HG02588 (cell line): ENCODE measurements around the gene MYOZ2.
"Not testable (repeated sequence)": the region's sequence is repeated elsewhere in the genome, so short reads cannot be mapped to it uniquely, and the experiment has no call there.

Experiments used
- ATAC-seq: cut with Tn5 transposase; IDR thresholded peaks from one replicate; pipeline ENCODE4 v1.9.1; 2021; ENCODE audit warnings: mild to moderate bottlenecking, moderate library complexity; ENCODE audit not compliant: unreplicated experiment

MYOZ2 gene

GRCh38 chr4:119125931-119126330 is 9.7 kb upstream of the MYOZ2 start:
- ATAC-seq = no peak

DNA sequence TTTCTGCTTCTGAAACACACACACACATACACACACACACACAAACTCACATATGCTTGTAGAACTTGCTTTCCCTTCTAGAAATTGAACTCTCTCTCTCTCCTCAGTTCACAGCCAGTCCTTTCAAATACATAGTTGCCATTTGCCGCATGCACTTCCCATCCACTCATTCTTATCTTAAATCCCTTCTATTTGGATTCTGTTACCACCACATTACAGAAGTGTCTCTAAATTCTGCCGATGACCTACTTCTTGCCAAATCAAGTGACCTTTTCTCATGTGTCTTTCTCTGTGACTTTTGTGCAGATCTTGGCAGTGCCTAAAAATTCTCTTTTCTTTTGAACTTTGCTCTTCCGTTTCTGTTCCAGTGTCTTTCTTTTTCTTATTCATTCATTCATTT is 7.5 kb upstream of the MYOZ2 start:
- ATAC-seq = no peak

- no peak for ATAC-seq
These were observed 5.1 kb upstream of the MYOZ2 start for GRCh38 chr4:119130365-119131065.

DNA sequence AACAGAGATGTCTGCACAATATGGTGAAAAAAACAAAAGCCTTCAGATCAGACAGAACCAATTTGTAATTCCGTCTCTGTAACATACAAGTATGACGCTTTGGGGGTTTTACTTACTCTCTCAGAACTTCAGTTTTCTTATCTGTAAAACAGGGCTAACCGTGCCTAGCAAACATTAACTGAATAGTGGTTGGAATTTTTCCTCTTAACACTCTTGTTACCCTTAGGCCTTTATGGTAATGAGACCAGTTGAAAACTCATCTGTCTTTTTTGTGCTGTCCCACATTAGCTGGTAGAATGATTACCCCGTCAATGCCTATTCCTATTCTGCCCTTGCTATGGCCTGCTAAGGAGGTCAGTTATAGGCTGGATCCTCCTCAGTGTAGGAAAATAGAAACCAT is 4.5 kb upstream of the MYOZ2 start:
- ATAC-seq = no peak

DNA sequence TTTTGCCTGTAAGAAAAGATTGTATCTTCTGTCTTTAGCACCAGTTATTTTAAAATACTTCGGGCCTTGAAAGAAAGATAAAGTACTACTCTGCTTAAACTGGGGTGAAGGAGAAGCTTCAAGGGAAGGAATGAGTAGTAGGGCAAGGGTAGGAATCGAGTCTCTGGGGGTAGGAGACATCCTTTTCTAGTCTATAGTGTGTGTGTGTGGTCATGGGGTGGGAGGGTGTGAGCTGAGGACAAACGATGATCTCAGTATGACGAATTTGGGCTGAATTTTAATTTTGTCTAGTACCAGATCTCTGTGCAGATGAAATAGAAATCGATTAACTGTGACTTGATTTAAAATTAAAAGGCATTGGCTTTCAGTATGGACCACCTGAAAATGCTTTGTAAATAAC is 3.3 kb upstream of the MYOZ2 start:
- no peak for ATAC-seq

DNA sequence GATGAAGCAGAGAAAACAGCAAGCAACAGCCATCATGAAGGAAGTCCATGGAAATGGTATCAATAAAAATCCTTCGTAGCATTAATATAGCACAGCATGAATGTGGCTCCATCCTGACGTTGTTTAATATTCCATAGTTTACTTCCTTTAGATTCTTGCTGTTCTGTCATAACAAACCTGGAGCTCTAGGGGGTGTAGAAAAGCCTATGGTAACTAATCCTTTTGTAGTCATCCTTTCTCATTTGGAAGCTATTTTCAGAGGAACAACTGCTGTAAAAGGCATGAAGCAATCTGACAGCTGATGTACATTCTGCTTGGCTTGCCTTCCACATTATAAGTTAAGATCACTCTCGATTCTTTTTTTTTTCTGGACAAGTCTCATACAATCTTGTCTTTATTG is 914 bp downstream of the MYOZ2 start:
- no peak for ATAC-seq

DNA sequence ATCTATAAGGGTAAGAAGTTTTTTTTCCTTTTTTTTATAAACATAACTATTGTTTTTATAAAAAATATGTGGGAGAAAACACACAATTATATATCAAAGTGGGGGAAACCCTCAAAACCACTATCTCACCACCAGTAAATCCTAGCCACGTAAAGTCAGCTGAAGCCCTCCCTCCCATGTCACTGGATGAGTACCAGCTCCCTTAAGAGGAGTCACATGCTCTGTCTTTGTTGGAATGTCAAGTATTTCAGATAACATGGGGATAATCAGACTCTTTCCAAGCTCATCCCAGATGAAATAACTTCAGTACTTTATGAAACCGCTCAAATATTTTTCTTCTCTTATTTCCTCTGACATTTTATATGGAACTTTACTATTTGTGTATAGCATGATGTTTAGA is 2.4 kb downstream of the MYOZ2 start:
- no peak for ATAC-seq

DNA sequence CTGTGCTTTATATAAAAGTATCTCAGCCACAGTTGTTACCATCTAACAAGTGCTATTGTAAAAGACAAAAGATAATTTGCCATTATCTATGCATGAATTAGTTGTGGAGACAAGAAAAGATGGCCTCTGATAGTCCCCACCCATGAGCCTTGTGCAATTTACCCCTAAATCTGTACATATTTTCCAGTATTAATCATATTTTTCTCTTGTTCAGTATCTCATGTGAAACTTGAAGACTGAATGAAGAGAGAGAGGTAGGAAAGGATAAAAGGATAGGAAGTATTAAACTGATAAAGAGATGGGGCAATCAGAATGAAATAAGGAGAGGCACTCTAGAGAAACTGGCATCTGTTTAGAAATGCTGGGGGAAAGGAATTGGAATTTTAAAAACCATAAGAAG is 3.7 kb downstream of the MYOZ2 start:
- no peak for ATAC-seq

GRCh38 chr4:119139822-119140252 is 4.2 kb downstream of the MYOZ2 start:
- ATAC-seq = no peak

- not testable (repeated sequence) for ATAC-seq
These were observed 5.7 kb downstream of the MYOZ2 start for GRCh38 chr4:119141283-119141682.

DNA sequence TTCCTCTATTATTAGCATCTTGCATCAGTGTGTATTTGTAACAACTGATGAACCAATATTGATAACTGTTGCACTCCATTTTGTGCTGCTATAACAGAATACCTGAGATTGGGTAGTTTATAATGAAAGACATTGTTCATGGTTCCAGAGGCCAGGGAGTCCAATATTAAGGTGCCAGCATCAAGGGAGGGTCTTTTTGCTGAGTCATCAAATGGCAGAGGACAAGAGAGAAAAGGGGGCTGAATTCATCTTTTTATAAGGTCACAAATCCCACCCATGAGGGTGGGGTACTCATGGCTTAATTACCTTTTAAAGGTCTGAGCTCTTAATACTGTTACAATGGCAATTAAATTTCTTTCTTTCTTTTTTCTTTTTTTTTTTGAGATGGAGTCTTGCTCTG is 7.2 kb downstream of the MYOZ2 start:
- no peak for ATAC-seq

- not testable (repeated sequence) for ATAC-seq
These were observed 7.7 kb downstream of the MYOZ2 start for GRCh38 chr4:119143341-119143740.

GRCh38 chr4:119149110-119149509 is 13.5 kb downstream of the MYOZ2 start:
- no peak for ATAC-seq

DNA sequence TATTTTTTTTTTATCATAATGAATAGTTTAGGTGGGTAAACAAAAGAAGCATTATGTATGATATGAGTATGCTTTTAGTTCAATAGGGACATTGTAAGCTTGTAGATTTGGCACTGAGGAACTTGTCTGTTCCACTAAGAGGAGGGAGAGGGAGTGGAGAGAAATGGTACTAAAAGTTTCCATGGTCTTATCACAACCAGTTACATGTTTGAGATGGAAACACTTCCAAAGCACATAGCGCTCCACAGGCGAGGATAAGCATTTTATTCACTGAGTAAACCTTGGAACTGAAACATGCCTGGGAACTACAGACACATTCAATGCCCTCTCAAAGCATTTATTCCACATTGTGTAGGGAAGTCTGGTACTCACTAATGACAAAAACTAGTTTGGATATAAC is 15.5 kb downstream of the MYOZ2 start:
- ATAC-seq = no peak

DNA sequence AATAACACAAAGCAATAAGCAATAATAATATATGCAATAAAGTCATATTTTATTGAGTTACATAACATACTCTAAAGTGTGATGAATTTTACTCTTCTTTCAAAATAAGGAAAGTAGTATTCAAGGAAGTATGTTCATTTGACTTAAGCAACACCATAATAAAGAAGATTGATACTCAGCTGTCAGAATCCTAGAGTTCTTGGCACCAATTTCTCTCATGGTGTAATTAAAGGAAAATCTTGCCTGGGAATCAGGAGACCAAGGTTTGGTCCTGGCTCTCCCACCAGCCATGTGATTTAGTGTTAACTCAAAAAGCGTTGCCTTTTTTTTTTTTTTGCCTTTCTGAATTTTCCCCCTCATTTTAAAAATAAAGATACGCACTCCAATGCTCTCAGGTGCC is 17.1 kb downstream of the MYOZ2 start:
- no peak for ATAC-seq

- no peak for ATAC-seq
These were observed 26.5 kb downstream of the MYOZ2 start for GRCh38 chr4:119162174-119162573.

GRCh38 chr4:119165767-119166166 is 30.1 kb downstream of the MYOZ2 start:
- no peak for ATAC-seq

- no peak for ATAC-seq
These were observed 34.6 kb downstream of the MYOZ2 start for GRCh38 chr4:119170195-119170594.

GRCh38 chr4:119172223-119172622 is 36.6 kb downstream of the MYOZ2 start:
- no peak for ATAC-seq

GRCh38 chr4:119173729-119174361 is 38.2 kb downstream of the MYOZ2 start:
- not testable (repeated sequence) for ATAC-seq

DNA sequence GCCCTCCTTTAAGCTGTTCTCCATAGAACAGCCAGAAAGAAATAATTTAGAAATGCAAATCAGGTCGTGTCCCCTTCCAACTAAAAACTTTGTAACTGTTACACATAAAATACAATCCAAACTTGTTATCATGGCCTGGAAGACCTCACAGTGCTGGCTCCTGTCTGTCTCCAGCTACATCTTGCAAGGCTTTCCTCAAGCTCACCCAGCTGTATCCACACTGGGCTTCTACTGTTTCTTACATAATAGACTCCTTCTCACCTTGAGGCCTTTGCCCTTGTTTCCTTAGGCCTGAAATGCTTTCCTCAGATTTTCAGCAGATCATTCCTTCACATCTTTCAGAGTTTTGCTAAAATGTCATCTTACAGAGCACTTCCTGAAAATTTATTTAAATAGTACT is 43.4 kb downstream of the MYOZ2 start:
- no peak for ATAC-seq

- no peak for ATAC-seq
These were observed 48.5 kb downstream of the MYOZ2 start for GRCh38 chr4:119184128-119184527.

DNA sequence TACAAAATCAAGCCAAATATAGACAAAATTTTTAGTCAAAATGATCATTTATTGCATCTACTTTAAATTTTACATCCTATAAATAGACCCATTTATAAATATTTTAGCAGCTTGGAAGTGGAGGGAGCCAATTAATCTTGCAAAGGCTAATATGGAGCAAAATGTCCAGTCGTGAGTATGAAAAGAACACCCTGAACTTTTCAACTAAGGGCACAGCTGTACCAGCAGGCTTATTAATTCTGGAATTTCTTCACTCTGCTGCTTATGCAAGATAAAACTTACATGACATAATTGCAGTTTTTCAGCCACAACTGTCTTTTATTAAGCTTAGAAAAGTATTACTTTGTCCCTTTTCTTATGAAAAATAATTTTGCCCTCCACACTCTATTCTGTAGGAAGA is 54.0 kb downstream of the MYOZ2 start:
- no peak for ATAC-seq
